Bronchial epithelial cell (primary cell): Measurements from ENCODE around the gene MAMSTR. TPM values are rescaled to one million over a fixed set of nuclear protein-coding genes. Genes with fewer than 3 reads are reported as not detected.

Source experiments
- DNase-seq: peaks from one replicate; pipeline ENCODE4 v3.0.0-alpha.2; 2010; ENCODE audit warnings: low read depth
- FAIRE-seq: peaks from 2 replicates; lab custom pipeline; 2011; peaks lifted over from hg19 to GRCh38; lab: Jason Lieb, UNC
- H3K27me3 ChIP-seq: 2 replicates; pipeline ENCODE4 v1.5.1; 2011; ENCODE audit warnings: low read length; ENCODE audit not compliant: control insufficient read depth, insufficient read depth
- H3K36me3 ChIP-seq: 2 replicates; pipeline ENCODE4 v1.5.1; 2011; ENCODE audit warnings: low read length; ENCODE audit not compliant: control insufficient read depth, insufficient read depth
- H3K4me3 ChIP-seq: 2 replicates; pipeline ENCODE4 v1.5.1; 2011; ENCODE audit warnings: mild to moderate bottlenecking, low read depth, low read length, control low read depth
- CTCF ChIP-seq: IDR thresholded peaks from 2 replicates; pipeline ENCODE4 v1.5.1; 2011; ENCODE audit warnings: mild to moderate bottlenecking, moderate library complexity, low read length, control low read depth, inconsistent platforms; ENCODE audit not compliant: insufficient read depth, severe bottlenecking
- total RNA-seq: library from RNA; depleted of rRNA; stranded (reverse); fragments of >200 nt; gene quantifications from 2 replicates; pipeline ENCODE4 v1.2.1, GENCODE V29; 2014

Gene MAMSTR
- total RNA-seq, 1 donor from 2014 or later = 0.26 TPM

DNA sequence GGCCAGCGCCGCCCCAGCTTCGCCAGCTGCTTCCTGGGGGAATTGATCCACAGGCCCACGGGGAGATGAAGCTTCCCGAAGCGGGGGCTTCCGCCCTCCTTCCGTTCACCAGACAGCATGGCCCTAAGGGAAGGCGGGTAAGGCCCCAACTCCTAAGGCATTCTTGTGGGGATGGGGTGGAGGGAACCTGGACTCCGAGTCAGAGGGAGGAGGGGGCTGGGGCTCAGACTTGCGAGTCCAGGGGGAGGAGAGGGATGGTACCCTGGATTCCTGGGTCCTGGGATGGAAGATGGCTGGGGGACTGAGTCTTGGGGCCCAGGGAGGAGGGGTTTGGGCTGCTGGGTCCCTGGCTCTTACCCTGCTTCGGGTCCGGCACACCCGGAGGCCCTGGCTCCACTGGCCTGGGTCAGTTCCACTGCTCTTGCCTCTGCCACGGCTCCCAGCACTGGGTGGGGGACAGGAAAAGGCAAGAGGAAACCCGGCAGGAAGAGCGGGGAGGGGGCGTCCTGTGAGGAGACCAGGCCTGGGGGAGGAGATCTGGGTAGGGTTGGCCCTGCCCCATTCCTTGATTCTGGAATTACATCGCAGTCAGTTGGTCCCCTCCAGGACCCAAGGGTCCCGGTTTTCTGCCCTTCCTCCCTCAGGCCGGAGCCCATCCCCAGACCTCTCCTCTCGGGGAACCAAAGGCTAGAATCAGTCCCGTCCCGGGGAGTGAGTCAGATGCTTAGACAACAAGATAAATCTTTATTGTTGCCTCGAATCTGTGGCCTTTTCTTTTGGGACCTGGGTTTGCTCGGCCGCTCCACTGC is 20.8 kb upstream of the MAMSTR start, which contains the start of gene RASIP1:
RASIP1 (minus strand) TSS at position 447 of the 809 bp plus-strand sequence; CDS start at position 119, 328 bp downstream.
- DNase-seq (no peak), FAIRE-seq (no peak)
- H3K27me3 ChIP-seq = no peaks in the 10 kb centered on the region
- peak within 1 kb of the TSS; percentile 44 for H3K4me3 ChIP-seq
- no peaks in the 10 kb centered on the region for H3K36me3 ChIP-seq
- no peak for TF ChIP-seq CTCF

DNA sequence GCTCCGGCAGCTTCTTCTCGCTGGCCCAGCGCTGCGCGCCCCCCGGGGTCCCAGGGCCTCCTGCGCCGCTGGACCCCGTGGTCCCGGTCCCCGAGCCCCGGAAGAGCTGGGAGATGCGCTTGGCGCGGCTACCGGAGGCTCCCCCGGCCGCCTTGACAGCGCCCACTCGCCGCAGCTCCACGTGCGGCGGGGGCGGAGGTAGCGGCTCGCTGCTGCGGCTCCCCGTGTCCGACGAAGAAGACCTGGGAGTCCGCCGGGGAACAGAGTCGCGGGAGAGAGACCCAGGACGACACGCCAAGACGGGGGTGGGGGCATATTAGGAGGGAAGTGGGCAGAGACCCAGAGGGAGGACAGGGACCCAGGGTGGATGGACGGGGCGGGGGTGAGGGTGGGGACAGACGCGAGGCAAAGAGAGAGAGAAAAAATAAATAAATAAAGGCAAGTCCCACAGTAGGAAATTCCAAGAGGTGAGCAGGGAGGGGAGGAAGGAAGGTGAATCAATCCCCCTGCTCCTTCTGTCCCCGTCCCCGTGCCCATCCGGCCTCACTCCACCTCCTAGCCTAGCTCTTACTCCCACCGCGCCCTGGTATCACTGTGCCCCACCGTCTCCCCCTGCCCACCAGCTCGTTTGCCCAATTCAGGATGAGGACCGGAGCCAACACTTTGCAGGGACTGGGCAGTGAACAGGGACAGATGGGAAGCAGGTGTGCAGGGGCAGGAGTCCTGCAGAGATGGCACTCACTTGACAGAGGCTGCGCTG is 20.1 kb upstream of the MAMSTR start:
- no peak for FAIRE-seq
- no peaks in the 10 kb centered on the region for H3K27me3 ChIP-seq
- DNase-seq = no peak
- H3K4me3 ChIP-seq = peak overlapping the region; percentile 44
- H3K36me3 ChIP-seq = no peaks in the 10 kb centered on the region
- TF ChIP-seq CTCF = no peak

DNA sequence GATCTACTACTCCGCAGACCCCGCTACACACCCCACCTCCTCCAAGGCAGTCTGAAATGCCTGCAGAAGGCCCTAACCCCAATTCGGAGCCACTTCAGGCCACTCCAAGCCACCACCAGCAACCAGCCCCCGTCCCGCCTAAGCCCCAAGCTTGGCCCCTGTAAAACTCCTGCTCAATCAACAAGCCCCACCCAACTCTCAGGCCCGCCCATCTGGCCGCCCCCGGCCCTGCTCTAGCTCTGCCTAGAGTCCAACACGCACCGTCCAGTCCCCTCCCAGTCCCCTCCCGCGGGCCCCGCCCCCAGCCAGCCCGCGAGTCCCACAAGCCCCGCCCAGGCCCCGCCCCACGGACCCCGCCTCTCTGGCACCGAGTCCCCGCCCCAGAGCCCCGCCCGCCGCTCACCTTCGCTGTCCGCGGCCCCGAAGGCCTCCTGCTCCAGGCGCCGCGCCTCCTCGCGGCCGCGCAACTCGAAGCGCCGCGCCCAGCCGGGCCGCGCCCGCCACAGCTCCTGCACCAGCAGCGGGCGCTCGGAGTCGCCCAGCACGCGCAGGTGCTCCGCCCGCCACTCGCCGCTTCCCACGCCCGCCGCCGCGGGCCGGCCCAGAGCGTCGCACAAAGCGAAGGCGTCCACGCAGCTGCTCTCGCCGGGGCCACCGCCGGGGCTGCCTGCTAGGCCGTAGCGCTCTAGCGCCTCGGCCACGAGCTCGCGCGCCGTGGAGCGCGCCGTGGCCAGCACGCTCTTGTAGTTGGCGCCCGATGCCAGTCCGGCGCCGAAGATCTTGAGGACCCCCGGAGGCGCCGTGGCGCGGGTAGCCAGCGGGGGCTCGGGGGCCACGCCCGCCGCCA is 19.3 kb upstream of the MAMSTR start:
- H3K4me3 ChIP-seq = peak overlapping the region; percentile 44
- DNase-seq (peak; percentile 72), FAIRE-seq (no peak)
- no peaks in the 10 kb centered on the region for H3K27me3 ChIP-seq
- H3K36me3 ChIP-seq = no peaks in the 10 kb centered on the region
- TF ChIP-seq CTCF = peak; percentile 35

DNA sequence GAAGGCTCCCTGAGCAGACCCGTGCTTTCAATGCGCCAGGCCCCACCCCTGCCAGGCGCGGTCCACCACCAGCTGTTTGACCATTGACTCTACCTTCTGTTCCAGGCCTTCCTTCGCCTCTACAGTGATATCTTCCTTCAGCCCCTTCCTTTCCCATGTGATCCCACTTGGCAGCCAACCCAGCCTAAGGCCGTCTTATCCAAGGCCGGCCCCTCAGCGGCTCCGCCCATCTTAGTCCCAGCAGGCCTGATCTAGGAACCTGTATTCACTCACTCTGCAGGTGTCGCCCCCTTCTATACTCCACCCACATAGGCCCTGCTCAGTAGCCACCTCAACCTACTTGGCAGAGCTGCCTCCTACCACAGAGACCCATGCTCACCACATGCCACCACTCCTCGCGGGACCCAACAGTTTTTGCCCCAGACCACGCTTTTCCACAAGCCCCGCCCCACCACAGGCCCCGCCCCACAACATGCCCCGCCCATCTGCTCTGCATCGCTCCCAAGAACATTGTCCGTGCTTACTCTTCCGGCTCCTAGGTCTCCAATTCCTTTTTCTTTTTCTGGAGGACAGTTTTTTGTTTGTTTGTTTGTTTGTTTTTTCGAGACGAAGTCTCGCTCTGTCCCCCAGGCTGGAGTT is 18.0 kb upstream of the MAMSTR start:
- Histone ChIP-seq H3K27me3 (no peaks in the 10 kb centered on the region), H3K4me3 (no peak overlapping the region), H3K36me3 (no peaks in the 10 kb centered on the region)
- FAIRE-seq (no peak), DNase-seq (no peak)
- no peak for TF ChIP-seq CTCF

GRCh38 chr19:48735031-48735615 is 15.6 kb upstream of the MAMSTR start:
- Histone ChIP-seq H3K36me3 (no peaks in the 10 kb centered on the region), H3K4me3 (peak overlapping the region; percentile 27), H3K27me3 (no peaks in the 10 kb centered on the region)
- TF ChIP-seq CTCF = no peak
- DNase-seq (peak; percentile 48), FAIRE-seq (no peak)
